Lower leg skin (tissue), 3 donors: ENCODE measurements around the gene ARID1B.

Experiments
- CTCF ChIP-seq, 3 donors: fragments of 450-650 bp; IDR thresholded peaks; one replicate each; pipeline ENCODE4 v1.5.1; 2016; ENCODE audit warnings: antibody characterized with exemption in 3 of 3, mild to moderate bottlenecking in 3 of 3, moderate library complexity in 2 of 3
- POLR2A ChIP-seq, 2 donors: fragments of 450-650 bp; IDR thresholded peaks; one replicate each; pipeline ENCODE4 v1.6.1; 2016 to 2017; ENCODE audit warnings: antibody characterized with exemption in 2 of 2, mild to moderate bottlenecking in 1 of 2, moderate library complexity in 1 of 2

- no peak for TF ChIP-seq POLR2A (IDR thresholded peaks at IDR 0.05)
- no peak for TF ChIP-seq CTCF (IDR thresholded peaks at IDR 0.05)
Observed at GRCh38 chr6:156773476-156773875, 3.7 kb upstream of the ARID1B start.
